TTC549 (cell line): Measurements from ENCODE around the gene RIT1.

Experiments
- FAIRE-seq: peaks from 2 replicates; lab custom pipeline; 2012; peaks lifted over from hg19 to GRCh38; lab: Jason Lieb, UNC

RIT1 gene

GRCh38 chr1:155911156-155912055 lies at the start of gene RIT1:
TSS of gene RIT1 (minus strand) at chr1:155911349. CDS start at chr1:155910761, 588 bp downstream.
- FAIRE-seq, result peak; percentile 71

DNA sequence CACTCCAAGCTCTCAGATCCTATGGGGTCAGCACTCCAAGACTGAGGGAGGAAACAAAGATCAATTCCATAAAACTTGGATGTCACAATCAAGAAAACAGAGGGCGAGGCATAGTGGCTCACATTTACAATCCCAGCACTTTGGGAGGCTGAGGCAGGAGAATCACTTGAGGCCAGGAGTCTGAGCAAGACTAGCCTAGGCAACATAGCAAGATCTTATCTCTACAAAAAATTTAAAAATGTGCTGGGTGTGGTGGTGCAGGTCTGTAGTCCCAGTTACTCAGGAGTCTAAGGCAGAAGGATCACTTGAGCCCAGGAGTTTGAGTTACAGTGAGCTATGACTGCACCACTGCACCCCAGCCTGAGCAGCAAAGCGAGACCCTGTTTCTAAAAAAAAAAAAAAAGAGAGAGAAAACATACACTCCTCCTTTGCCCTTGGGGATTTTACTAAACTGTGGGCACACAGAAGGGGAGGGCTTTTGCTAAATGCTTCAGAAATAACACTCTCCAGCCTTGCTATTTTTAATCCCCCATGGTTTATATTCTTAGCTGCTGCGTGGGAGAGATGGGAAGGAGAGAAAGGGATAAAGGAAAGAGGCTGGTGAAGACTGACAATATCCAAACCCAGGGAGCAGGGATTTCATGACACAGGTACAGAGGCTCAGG lies 49.1 kb upstream of the RIT1 start:
- no peak for FAIRE-seq

- no peak for FAIRE-seq
These were observed 46.3 kb upstream of the RIT1 start for GRCh38 chr1:155957411-155957915.

- no peak for FAIRE-seq
These were observed 43.5 kb upstream of the RIT1 start for GRCh38 chr1:155954645-155955044.

- FAIRE-seq, result no peak
These were observed 41.3 kb upstream of the RIT1 start for GRCh38 chr1:155952505-155952890.

DNA sequence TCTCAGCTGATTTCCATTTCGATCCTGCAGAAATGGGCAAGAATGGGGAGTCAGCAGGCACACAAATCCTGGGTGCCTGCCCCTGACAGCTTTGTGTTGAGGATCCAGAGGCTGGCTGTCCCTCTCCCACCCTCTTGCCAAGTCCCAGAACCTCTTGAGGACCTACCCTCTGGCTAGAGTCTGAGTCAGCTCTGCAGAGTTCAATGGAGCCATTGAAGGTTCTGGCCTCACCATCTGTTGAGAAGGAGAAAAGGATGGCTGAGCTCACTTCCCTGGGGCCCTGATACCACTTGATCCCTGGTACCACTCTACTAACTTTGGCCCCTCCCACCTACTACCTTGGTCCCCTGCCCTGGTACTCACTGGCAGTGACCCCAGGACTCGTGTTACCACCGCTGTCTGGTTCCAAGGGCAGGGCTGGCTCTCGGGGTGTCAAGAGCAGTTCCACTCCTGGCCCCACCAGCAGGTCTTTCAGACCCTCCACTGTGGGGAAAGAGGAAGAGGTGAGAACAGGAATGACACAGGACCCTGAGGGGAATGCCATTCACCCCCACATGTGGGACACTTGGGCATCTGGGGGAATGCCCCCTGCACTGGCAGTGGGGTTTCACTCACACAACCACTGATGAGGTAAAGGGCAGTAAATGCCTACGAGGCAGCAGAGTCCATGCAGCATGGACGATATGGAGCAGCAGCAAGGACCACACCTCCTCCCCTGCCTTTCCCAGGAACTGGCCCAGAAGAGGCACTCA lies 40.8 kb upstream of the RIT1 start:
- no peak for FAIRE-seq

- FAIRE-seq, result no peak
These were observed 39.7 kb upstream of the RIT1 start for GRCh38 chr1:155950829-155951228.

DNA sequence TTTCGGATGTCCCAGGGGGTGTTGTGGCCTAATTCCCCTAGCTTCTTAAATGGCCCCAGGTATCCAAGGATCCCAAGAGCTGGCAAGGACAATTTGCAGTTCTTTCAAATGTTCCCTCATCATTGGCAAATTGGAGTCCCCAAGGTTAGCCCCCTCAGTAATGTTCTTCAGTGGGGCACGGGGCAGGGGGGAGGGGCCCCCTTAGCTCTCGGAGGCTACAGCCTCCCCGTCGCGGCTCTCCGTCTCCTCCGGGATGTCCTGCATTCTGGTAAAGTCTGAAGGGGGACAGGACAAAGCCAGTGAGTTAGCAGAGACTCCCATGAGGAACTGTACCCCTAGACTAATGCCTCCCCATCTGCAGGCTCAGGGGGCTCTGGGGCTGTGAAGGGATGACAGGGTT lies 36.6 kb upstream of the RIT1 start:
- FAIRE-seq, result no peak

GRCh38 chr1:155947292-155947691 lies 36.1 kb upstream of the RIT1 start:
- FAIRE-seq, result no peak

- FAIRE-seq, result no peak
These were observed 35.6 kb upstream of the RIT1 start for GRCh38 chr1:155946633-155947219.

- FAIRE-seq, result no peak
These were observed 33.3 kb upstream of the RIT1 start for GRCh38 chr1:155944444-155944799.

- FAIRE-seq, result no peak
These were observed 31.5 kb upstream of the RIT1 start for GRCh38 chr1:155942578-155943141.

GRCh38 chr1:155941845-155942531 lies 30.8 kb upstream of the RIT1 start:
- FAIRE-seq, result no peak

DNA sequence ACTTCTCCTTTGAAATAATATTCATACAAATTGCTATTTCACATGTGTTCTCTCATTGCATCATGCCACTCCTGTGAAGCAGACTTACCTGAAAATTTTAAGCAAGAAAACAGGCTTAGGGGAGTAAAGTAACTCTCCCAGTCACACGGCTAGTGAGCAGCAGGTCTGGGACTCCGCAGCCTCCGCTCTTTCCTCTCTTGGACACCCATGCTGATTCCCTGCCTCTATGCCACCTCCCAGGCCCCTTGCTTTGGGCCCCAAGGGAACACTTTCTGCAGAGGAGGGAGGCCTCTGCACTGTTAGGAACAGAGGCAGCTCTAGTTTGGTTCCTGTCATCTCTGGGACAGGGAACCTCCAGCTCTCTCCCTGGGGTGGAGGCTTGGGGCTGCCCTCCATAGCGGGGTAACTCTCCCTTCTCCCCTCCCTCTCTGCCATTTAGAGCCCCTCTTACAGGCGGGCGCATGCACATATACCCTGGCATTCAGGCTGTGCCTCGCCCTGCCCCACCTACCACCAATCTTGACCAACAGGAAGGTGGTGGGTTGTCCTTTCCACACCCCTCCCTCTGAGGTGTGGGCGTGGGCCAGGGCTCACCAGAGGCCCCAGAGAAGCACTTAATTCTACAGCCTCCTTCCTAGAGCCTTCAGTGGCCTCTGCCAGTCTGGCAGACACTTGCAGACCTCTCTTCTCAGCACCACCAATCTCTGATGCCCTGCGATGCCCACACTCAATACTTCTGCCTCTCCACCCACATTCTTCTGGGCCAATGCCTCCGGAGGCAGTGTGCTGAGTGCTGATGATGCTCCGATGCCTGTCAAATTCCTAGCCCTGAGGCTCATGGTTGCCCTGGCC lies 30.1 kb upstream of the RIT1 start, which contains the start of gene RXFP4:
Gene RXFP4 (plus strand): TSS at position 646 of the 852 bp plus-strand sequence. CDS start 72 bp downstream, at position 718.
- no peak for FAIRE-seq

DNA sequence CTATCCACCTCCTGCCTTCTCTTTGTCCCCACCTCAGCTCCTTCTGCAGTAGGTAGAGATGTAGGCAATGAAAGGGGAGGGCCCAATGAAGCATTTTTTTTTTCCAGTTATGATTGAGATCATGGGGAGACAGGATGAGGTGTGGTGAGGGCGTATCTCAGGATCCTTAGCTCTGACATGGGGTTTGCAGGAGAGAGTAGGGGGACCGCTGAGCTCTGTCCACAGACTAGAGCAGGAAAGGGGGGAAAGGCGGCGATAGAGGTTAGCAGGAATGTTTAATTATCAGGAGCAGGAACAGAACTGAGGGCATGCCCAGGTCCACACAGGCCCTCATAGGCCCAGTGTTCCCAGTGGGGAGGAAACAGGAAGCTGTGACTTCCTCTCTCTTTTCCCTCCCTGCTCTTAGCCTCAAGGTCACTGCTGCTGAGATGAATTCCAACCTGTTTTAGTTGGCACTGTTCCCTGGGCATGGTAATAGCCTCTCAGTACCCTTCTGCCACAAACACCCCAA lies 29.4 kb upstream of the RIT1 start:
- FAIRE-seq, result no peak

DNA sequence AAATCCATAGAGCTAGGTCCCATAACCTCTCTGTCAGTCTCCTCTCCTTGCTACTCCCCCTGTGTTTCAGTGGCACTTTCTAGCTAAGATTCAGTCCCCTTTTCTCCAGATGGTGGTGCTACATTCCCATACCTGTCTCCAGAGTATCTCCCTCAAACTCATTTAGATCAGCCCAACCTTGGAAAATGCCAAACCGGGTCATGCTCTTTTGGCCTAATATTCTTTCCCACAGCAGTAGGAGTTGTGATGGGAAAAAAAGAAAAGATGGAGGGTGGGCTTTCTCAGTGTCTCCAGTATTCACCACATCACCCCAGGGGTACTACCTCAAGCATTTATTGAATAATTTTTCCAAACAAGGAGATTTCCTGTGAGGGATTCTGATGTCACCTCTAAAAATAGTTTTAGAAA lies 27.1 kb upstream of the RIT1 start:
- FAIRE-seq, result peak; percentile 91

DNA sequence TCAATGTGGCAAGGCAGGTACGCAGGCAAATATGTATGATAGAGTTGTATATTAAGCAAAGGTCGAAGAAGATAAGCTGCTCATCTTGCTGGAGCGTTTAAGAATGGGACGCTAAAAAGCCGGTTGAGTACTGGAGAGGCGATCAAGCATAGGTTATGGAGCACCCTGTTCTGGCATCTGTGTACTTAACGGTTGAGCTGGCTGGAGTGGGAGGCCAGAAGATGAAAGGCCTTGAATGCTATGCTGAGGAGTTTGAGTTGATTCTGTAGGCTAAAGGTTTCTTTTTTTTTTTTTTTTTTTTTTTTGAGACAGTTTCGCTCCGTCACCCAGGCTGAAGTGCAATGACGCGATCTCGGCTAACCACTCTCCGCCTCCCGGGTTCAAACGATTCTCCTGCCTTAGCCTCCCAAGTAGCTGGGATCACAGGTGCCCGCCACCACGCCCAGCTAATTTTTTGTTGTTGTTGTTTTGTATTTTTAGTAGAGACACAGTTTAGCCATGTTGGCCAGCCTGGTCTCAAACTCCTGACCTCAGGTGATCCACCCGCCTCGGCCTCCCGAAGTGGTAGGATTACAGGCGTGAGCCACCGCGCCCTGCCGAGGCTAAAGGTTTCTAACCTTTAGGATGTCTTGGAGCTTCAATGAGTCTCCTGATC lies 23.9 kb upstream of the RIT1 start:
- FAIRE-seq, result no peak

- peak; percentile 100 for FAIRE-seq
These were observed 23.2 kb upstream of the RIT1 start, which contains the start of gene KHDC4 for GRCh38 chr1:155934097-155934935. TSS of gene KHDC4 (minus strand) at chr1:155934413. CDS start at chr1:155934373, 40 bp downstream.
